Cerebellar nuclear complex (tissue), 1 donor: ENCODE results near the gene RTKN2.
"Not testable (repeated sequence)": the region's sequence is repeated elsewhere in the genome, so short reads cannot be mapped to it uniquely, and the experiment has no call there.

Experiments
- DNase-seq, 2 experiments: peaks; one replicate each; lab custom pipeline; 2025; lab: John Stamatoyannopoulos, UW

RTKN2 gene

DNA sequence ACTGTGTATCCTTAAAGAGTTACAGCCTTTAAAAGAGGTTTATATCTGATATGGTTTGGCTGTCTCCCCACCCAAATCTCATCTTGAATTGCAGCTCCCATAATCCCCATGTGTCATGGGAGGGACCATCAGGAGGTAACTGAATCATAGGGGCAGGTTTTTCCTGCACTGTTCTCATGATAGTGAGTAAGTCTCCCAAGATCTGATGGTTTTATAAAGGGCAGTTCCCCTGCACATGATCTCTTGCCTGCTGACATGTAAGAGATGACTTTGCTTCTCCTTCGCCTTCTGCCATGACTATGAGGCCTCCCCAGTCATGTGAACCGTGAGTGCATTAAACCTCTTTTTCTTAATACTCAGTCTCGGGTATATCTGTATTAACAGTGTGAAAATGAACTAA, 9.7 kb downstream of the RTKN2 start:
- DNase-seq, result no peak

DNA sequence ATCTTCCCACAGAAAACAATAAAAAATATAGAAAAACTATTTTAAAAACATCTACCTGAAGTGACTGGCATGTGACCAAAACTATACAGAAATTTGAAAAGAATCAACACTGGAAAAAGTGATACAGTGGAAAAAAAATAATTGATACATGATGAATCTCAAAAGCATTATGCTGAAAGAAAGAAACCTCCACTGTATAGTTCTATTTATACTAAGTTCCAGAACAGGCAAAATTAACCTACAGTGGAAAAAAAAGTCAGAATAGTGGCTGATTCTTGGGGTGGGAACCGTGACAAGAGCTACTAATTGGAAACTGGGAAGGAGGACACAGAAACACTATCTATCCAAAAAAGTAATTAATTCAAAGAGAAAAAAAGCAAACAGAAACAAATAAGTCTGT, 14.9 kb downstream of the RTKN2 start:
- DNase-seq, result no peak

GRCh38 chr10:62252051-62252450, 16.6 kb downstream of the RTKN2 start:
- DNase-seq, result no peak

DNA sequence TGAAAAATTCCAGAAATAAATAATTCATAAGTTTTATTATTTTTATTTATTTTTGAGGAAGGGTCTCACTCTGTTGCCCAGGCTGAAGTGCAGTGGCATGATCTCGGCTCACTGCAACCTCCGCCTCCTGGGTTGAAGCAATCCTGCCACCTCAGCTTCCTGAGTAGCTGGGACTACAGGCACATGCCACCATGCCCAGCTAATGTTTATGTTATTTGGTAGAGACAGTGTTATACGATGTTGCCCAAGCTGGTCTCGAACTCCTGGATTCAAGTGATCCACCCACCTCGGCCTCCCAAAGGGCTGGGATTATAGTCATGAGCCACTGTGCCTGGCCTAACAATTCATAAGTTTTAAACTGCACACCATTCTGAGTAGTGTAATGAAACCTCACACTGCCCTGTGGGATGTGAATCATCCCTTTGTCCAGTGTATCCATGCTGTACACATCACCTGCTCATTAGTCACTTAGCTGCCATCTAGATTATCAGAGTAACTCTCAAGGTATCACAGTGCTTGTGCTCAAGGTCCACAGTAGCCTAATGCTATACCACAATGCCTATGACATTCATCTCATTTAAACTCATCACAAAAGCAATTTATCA, 17.9 kb downstream of the RTKN2 start:
- DNase-seq, result no peak

DNA sequence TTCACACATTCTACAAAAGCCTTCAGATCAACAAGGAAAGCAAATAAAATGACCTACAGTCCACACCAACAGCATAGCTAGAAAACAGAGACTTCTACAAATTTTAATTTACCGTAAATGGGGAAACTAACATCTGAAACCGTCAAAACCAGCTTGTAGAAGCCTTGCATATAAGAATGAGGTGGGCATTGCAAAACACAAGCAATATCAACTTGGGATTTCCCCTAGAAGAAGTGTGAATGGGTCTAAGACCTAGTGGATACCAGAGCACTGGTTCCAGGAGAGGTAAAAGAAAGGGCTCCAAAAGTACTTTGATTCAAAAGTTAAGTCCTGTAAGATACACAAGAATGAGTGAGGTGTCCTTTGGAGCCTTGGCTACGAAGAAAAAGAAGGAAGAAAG, 18.7 kb downstream of the RTKN2 start:
- no peak for DNase-seq

GRCh38 chr10:62248465-62248864, 20.2 kb downstream of the RTKN2 start:
- DNase-seq, result no peak

GRCh38 chr10:62244785-62245467, 23.7 kb downstream of the RTKN2 start:
- peak in 1 of 2 experiments; percentile 7 for DNase-seq

- no peak for DNase-seq
These were observed 24.6 kb downstream of the RTKN2 start for GRCh38 chr10:62244088-62244487.

DNA sequence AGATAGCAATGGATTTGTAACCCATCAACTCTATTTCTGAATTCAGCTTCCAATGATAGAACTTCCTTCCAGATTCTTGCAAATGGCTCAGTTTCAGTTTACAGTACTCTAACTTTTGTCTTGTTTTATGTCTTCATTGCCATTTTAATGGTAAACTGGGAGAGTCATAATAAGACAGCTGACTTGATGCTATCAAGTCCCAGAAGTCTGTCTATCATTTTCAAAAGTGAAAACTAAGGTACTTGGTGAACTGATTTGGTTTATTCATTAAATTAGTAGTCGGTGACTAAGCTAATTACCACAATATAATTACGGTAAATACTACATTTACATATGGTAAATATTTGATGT, 25.0 kb downstream of the RTKN2 start:
- no peak for DNase-seq

GRCh38 chr10:62242965-62243646, 25.5 kb downstream of the RTKN2 start:
- DNase-seq, result not testable (repeated sequence)

GRCh38 chr10:62241521-62241920, 27.1 kb downstream of the RTKN2 start:
- not testable (repeated sequence) for DNase-seq

GRCh38 chr10:62239994-62240393, 28.6 kb downstream of the RTKN2 start:
- DNase-seq, result no peak

GRCh38 chr10:62238880-62239279, 29.8 kb downstream of the RTKN2 start:
- DNase-seq, result no peak

DNA sequence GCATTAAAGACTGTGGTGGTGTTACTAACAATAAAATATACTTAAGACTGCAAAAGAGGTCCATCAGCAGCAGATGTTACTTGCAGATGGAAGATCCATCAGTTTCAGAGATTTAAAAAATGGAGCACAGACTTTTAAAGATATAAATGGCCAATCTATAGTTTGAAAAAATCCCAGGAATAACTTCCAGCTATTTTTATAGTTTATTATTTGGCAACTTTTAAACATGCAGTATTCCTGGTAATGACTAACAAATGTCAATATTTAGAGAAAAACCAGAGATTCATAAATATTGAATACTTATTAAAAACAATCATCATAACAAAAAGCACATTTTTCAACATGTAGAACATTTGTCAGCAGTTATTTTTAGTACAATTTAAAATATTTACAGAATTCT, 30.7 kb downstream of the RTKN2 start:
- DNase-seq, result no peak

- no peak for DNase-seq
These were observed 31.1 kb downstream of the RTKN2 start for GRCh38 chr10:62237506-62237905.

DNA sequence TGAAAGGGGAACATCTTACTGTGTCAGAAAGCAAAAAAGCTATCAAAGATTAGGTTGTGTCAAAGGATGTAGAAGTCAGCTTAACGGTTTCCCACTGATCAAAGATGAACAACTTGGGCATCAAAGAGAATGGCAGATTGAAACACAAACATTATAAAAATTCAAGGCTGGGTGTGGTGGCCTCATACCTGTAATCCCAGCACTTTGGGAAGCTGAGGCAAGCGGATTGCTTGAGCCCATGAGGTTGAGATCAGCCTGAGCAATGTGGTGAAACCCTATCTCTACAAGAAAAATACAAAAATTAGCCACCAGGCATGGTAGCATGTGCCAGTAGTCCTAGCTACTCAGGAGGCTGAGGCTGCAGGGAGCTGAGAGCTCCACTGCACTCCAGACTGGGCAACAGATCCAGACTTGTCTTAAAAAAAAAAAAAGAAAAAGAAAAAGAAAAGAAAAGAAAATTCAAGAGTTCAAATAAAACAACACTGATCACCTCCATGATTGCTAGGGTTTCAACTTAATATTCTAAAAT, 34.5 kb downstream of the RTKN2 start:
- no peak for DNase-seq

GRCh38 chr10:62233356-62234076, 35.1 kb downstream of the RTKN2 start:
- DNase-seq, result no peak

DNA sequence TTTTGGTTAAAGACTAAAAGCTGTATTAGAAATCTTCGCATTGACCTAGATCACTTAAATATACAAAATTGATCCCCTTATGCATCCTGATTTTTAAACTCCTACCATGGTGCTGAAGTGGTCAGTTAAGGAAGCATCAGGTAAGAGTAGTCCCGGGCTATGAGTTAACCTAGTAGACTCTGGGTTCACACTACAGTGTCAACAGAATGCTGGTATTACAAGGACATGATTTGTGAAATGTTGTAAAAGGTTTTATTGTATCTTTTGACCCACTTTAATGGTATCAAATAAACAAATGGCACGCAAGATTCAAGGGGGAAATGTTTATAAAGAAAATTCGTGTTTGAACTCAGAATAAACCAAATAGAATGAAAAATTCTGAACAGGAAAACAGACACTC, 36.8 kb downstream of the RTKN2 start:
- DNase-seq, result no peak

DNA sequence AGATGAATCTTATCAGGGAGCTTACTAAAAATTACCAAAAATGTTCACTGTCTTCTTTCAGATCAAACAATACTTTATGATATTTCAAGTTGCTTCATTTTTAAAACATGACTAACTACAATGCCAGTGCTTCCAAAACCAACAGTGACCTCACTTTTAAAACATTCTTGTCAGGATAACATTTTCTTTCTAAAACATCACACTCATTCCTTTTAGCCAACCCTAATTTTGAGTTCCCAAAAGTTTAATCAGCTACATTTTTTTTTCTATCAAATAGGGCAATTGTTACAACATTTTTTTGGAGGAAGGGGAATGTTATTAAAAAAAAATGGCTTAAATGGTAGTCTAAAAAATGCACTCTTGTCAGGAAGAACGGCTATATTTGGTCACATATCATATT, 37.3 kb downstream of the RTKN2 start:
- no peak for DNase-seq

- DNase-seq, result no peak
These were observed 38.1 kb downstream of the RTKN2 start for GRCh38 chr10:62230344-62231121.

DNA sequence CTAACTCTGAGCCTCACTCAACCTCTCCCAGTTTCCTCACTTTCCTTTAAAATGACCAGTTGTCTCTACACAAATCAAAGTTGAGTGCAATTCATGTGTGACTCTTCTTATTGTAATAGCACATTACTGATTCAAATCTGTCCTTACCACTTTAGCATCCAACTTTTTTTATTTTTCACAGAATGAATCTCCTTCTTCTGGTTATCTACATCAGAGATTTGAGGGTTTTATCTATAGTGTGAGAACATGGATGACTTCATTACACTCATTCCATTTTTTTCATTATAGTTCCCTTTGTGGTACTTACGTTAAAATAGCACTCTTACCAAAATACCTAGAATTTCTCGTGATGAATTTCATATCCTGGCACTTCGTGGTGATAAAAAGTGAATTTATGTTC, 43.3 kb downstream of the RTKN2 start:
- DNase-seq, result no peak

DNA sequence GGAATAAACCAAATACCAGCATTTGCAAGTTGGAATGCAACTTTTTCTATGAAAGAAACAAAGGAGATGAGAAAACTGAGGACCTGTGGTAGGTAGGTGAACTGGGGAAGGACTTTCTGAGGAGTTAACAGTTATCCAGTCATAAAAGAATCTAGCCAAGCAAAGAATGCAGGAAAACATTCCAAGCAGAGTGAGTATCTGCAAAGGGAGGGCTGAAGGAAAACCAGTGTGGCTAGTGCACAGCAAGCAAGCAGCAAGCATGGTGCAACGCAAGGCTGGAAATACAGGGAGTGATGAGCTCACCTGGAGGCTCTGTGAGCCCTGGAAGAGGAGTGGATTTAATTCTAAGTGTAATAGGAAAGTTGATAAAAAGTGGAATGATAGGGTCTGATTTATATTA, 44.0 kb downstream of the RTKN2 start:
- no peak for DNase-seq
